RWPE2 (cell line): Measurements from ENCODE around the gene GRB10.
"Not testable (repeated sequence)": the region's sequence is repeated elsewhere in the genome, so short reads cannot be mapped to it uniquely, and the experiment has no call there.

ENCODE experiments used
- ATAC-seq: fragments of 200-7000 bp; cut with Tn5 transposase; 3 replicates; pipeline ENCODE4 v1.9.1; 2021; ENCODE audit warnings: low read depth
- DNase-seq: peaks from one replicate; pipeline ENCODE4 v3.0.0-alpha.2; 2020; ENCODE audit warnings: low spot score
- H3K27ac ChIP-seq: fragments of 450-650 bp; 2 replicates; pipeline ENCODE4 v1.5.1; 2017; ENCODE audit warnings: mild to moderate bottlenecking; ENCODE audit not compliant: poor library complexity, severe bottlenecking
- H3K27me3 ChIP-seq: fragments of 250-450 bp; sonication (Bioruptor Pico); 2 replicates; pipeline ENCODE4 v1.5.1; 2021; ENCODE audit warnings: mild to moderate bottlenecking, moderate library complexity; ENCODE audit not compliant: insufficient read depth, poor library complexity, severe bottlenecking
- H3K36me3 ChIP-seq: fragments of 250-450 bp; sonication (Bioruptor Pico); 2 replicates; pipeline ENCODE4 v1.5.1; 2020; ENCODE audit warnings: low read depth, mild to moderate bottlenecking, moderate library complexity
- H3K4me1 ChIP-seq: fragments of 250-450 bp; sonication (Bioruptor Pico); 2 replicates; pipeline ENCODE4 v1.5.1; 2021; ENCODE audit warnings: mild to moderate bottlenecking, moderate library complexity; ENCODE audit not compliant: insufficient read depth, poor library complexity, severe bottlenecking
- H3K4me3 ChIP-seq: fragments of 250-450 bp; sonication (Bioruptor Pico); 2 replicates; pipeline ENCODE4 v1.5.1; 2021; ENCODE audit warnings: mild to moderate bottlenecking, moderate library complexity; ENCODE audit not compliant: severe bottlenecking
- H3K9me3 ChIP-seq: fragments of 250-450 bp; sonication (Bioruptor Pico); 2 replicates; pipeline ENCODE4 v1.5.1; 2021; ENCODE audit warnings: mild to moderate bottlenecking, moderate library complexity; ENCODE audit not compliant: severe bottlenecking
- CTCF ChIP-seq: fragments of 450-650 bp; IDR thresholded peaks from one replicate; pipeline ENCODE4 v1.5.1; 2017; ENCODE audit warnings: mild to moderate bottlenecking, moderate library complexity; ENCODE audit not compliant: poor library complexity, severe bottlenecking

GRB10 gene

GRCh38 chr7:50775836-50776235 is 6.9 kb downstream of the GRB10 start:
- Histone ChIP-seq H3K27me3 (no peaks in the 10 kb centered on the region), H3K27ac (no peak overlapping the region), H3K4me3 (no peak overlapping the region), H3K4me1 (no peaks in the 10 kb centered on the region), H3K36me3 (no peaks in the 10 kb centered on the region), H3K9me3 (no peaks in the 10 kb centered on the region)
- DNase-seq (no peak), ATAC-seq (no peak)
- TF ChIP-seq CTCF = no peak

- Histone ChIP-seq H3K4me3 (no peak overlapping the region), H3K9me3 (no peaks in the 10 kb centered on the region), H3K27me3 (no peaks in the 10 kb centered on the region), H3K4me1 (no peaks in the 10 kb centered on the region), H3K27ac (no peak overlapping the region), H3K36me3 (no peaks in the 10 kb centered on the region)
- DNase-seq (no peak), ATAC-seq (no peak)
- no peak for TF ChIP-seq CTCF
These were observed 7.5 kb downstream of the GRB10 start for GRCh38 chr7:50775231-50775630.

GRCh38 chr7:50774319-50774718 is 8.4 kb downstream of the GRB10 start:
- Histone ChIP-seq H3K36me3 (no peaks in the 10 kb centered on the region), H3K4me1 (no peaks in the 10 kb centered on the region), H3K4me3 (no peak overlapping the region), H3K9me3 (no peaks in the 10 kb centered on the region), H3K27ac (no peak overlapping the region), H3K27me3 (no peaks in the 10 kb centered on the region)
- no peak for ATAC-seq
- no peak for DNase-seq
- no peak for TF ChIP-seq CTCF

- not testable (repeated sequence) for ATAC-seq, H3K36me3 ChIP-seq, H3K27me3 ChIP-seq, H3K4me3 ChIP-seq, DNase-seq, H3K27ac ChIP-seq, H3K4me1 ChIP-seq, H3K9me3 ChIP-seq
These were observed 9.6 kb downstream of the GRB10 start for GRCh38 chr7:50773071-50773470.

- Histone ChIP-seq H3K36me3 (no peaks in the 10 kb centered on the region), H3K4me1 (peaks cover 6% of the 10 kb centered on the region), H3K27ac (no peak overlapping the region), H3K4me3 (no peak overlapping the region), H3K27me3 (no peaks in the 10 kb centered on the region), H3K9me3 (no peaks in the 10 kb centered on the region)
- ATAC-seq (no peak), DNase-seq (no peak)
- no peak for TF ChIP-seq CTCF
These were observed 11.3 kb downstream of the GRB10 start for GRCh38 chr7:50771120-50772002.
